NCI-H2029 treated with DMSO at 0.1 percent for 48 hours (cell line): ENCODE data around the gene DUOX2.
"Not testable (repeated sequence)": the region's sequence is repeated elsewhere in the genome, so short reads cannot be mapped to it uniquely, and the experiment has no call there.

Experiments
- DNase-seq: peaks from one replicate; lab custom pipeline; 2025; lab: John Stamatoyannopoulos, UW

DUOX2 gene

GRCh38 chr15:45100884-45101625, 12.9 kb downstream of the DUOX2 start:
- DNase-seq = no peak

GRCh38 chr15:45099549-45100165, 14.3 kb downstream of the DUOX2 start:
- no peak for DNase-seq

GRCh38 chr15:45097466-45097865, 16.5 kb downstream of the DUOX2 start:
- no peak for DNase-seq

- no peak for DNase-seq
These were observed 18.3 kb downstream of the DUOX2 start for GRCh38 chr15:45095661-45096060.

- DNase-seq = no peak
These were observed 19.6 kb downstream of the DUOX2 start for GRCh38 chr15:45094358-45094730.

- DNase-seq = no peak
These were observed 20.2 kb downstream of the DUOX2 start for GRCh38 chr15:45093622-45094357.

GRCh38 chr15:45093013-45093412, 21.0 kb downstream of the DUOX2 start:
- no peak for DNase-seq

GRCh38 chr15:45091576-45091975, 22.4 kb downstream of the DUOX2 start:
- DNase-seq = no peak

GRCh38 chr15:45091161-45091560, 22.8 kb downstream of the DUOX2 start:
- DNase-seq = no peak

- no peak for DNase-seq
These were observed 24.1 kb downstream of the DUOX2 start for GRCh38 chr15:45089712-45090373.

GRCh38 chr15:45088801-45089711, 24.9 kb downstream of the DUOX2 start:
- DNase-seq = no peak

- no peak for DNase-seq
These were observed 26.5 kb downstream of the DUOX2 start for GRCh38 chr15:45087513-45087912.

- no peak for DNase-seq
These were observed 29.8 kb downstream of the DUOX2 start for GRCh38 chr15:45084163-45084562.

GRCh38 chr15:45083223-45083622, 30.7 kb downstream of the DUOX2 start:
- no peak for DNase-seq

- not testable (repeated sequence) for DNase-seq
These were observed 31.6 kb downstream of the DUOX2 start for GRCh38 chr15:45082412-45082811.

- DNase-seq = not testable (repeated sequence)
These were observed 33.4 kb downstream of the DUOX2 start for GRCh38 chr15:45080593-45080992.

- not testable (repeated sequence) for DNase-seq
These were observed 34.2 kb downstream of the DUOX2 start for GRCh38 chr15:45079628-45080246.

GRCh38 chr15:45079201-45079600, 34.8 kb downstream of the DUOX2 start:
- DNase-seq = not testable (repeated sequence)

- DNase-seq = not testable (repeated sequence)
These were observed 36.6 kb downstream of the DUOX2 start for GRCh38 chr15:45077391-45077790.

GRCh38 chr15:45075440-45076320, 38.3 kb downstream of the DUOX2 start:
- not testable (repeated sequence) for DNase-seq
